Mucosa of stomach (tissue), 1 donor: ENCODE data around the gene LRRC4.

Experiments
- H3K27me3 ChIP-seq: one replicate; pipeline ENCODE4 v1.7.0; 2013; ENCODE audit warnings: mild to moderate bottlenecking, low read length; ENCODE audit not compliant: control insufficient read depth, insufficient read depth
- H3K36me3 ChIP-seq: one replicate; pipeline ENCODE4 v1.7.0; 2013; ENCODE audit warnings: low read length; ENCODE audit not compliant: control insufficient read depth, insufficient read depth
- H3K4me1 ChIP-seq: one replicate; pipeline ENCODE4 v1.7.0; 2013; ENCODE audit warnings: mild to moderate bottlenecking, low read length; ENCODE audit not compliant: control insufficient read depth, insufficient read depth
- H3K4me3 ChIP-seq: one replicate; pipeline ENCODE4 v1.7.0; 2013; ENCODE audit warnings: low read length
- H3K9ac ChIP-seq: one replicate; pipeline ENCODE4 v1.7.0; 2013; ENCODE audit warnings: mild to moderate bottlenecking, low read length, moderate library complexity
- H3K9me3 ChIP-seq: one replicate; pipeline ENCODE4 v1.7.0; 2013; ENCODE audit warnings: mild to moderate bottlenecking, low read length, moderate library complexity; ENCODE audit not compliant: control insufficient read depth
- donor health status: Pancreatic carcinoma.

The LRRC4 gene

DNA sequence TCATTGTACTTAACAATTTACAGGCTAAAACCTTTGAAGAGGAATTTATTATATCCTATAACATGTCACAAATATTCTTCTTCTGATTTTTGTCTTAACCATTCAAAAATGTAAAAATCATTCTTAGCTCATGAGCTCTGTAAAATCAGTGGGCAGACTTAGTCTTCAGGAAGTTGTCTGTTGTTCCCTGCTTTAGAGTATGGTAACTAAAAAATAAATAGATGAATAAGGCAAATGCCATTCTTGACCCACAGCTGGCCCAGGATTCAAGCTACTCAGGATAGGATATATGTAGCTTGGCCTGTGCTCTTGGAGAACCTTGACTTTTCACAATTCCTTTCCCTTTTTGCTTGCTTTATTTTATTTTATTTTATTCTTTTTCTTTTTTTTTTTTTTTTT lies 51.5 kb downstream of the LRRC4 start:
- Histone ChIP-seq H3K36me3 (no peaks in the 10 kb centered on the region), H3K9me3 (peaks cover 5% of the 10 kb centered on the region), H3K9ac (no peak overlapping the region), H3K4me3 (no peak overlapping the region), H3K27me3 (no peaks in the 10 kb centered on the region), H3K4me1 (peaks cover 32% of the 10 kb centered on the region)

GRCh38 chr7:127979113-127979727 lies 52.0 kb downstream of the LRRC4 start:
- H3K4me1 ChIP-seq: peaks cover 27% of the 10 kb centered on the region
- H3K27me3 ChIP-seq: no peaks in the 10 kb centered on the region
- H3K9me3 ChIP-seq: peaks cover 5% of the 10 kb centered on the region
- no peak overlapping the region for H3K4me3 ChIP-seq
- no peak overlapping the region for H3K9ac ChIP-seq
- no peaks in the 10 kb centered on the region for H3K36me3 ChIP-seq

GRCh38 chr7:127978421-127978820 lies 52.8 kb downstream of the LRRC4 start:
- Histone ChIP-seq H3K36me3 (no peaks in the 10 kb centered on the region), H3K4me3 (no peak overlapping the region)

More at GRCh38 chr7:127978421-127978820, 52.8 kb downstream of the LRRC4 start:
- Histone ChIP-seq H3K9me3 (peaks cover 5% of the 10 kb centered on the region), H3K9ac (no peak overlapping the region), H3K4me1 (peaks cover 21% of the 10 kb centered on the region), H3K27me3 (no peaks in the 10 kb centered on the region)
